ENCODE measurements around the gene RAB28.

RAB28 gene

DNA sequence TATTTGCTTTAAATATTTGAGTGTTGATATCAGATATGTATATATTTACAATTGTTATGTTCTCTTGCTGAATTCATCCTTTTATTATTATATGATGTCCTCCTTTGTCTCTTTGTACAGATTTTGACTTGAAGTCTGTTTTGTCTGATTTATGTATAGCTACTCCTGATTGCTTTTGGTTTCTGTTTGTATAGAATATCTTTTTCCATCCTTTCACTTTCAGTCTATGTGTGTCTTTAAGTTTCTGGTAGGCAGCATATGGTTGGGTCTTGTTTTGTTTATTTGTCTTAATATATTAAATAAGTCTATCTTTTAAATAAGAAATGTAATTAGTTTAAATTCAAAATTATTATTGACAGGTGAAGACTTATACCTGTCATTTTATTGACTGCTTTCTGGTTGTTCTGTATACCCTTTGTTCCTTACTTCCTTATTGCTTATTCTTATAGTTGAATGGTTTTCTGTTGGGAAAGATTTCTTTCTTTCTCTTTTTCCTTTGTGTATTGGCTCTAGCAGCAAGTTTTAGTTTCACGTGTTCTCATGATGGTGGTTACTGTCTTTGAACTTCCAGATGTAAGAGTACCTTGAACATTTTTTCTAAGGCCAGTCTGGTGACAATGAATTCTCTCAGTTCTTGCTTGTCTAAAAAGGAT, 31.1 kb downstream of the RAB28 start:
- TF ChIP-seq, protein P1, sequence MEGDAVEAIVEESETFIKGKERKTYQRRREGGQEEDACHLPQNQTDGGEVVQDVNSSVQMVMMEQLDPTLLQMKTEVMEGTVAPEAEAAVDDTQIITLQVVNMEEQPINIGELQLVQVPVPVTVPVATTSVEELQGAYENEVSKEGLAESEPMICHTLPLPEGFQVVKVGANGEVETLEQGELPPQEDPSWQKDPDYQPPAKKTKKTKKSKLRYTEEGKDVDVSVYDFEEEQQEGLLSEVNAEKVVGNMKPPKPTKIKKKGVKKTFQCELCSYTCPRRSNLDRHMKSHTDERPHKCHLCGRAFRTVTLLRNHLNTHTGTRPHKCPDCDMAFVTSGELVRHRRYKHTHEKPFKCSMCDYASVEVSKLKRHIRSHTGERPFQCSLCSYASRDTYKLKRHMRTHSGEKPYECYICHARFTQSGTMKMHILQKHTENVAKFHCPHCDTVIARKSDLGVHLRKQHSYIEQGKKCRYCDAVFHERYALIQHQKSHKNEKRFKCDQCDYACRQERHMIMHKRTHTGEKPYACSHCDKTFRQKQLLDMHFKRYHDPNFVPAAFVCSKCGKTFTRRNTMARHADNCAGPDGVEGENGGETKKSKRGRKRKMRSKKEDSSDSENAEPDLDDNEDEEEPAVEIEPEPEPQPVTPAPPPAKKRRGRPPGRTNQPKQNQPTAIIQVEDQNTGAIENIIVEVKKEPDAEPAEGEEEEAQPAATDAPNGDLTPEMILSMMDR (conservative IDR thresholded peaks at IDR 0.05; ENCODE audit: low read length): no peak
- DNase-seq (ENCODE audit: low read depth): no peak
- H3K4me3 ChIP-seq (ENCODE audit: low read length): no peak overlapping the region

DNA sequence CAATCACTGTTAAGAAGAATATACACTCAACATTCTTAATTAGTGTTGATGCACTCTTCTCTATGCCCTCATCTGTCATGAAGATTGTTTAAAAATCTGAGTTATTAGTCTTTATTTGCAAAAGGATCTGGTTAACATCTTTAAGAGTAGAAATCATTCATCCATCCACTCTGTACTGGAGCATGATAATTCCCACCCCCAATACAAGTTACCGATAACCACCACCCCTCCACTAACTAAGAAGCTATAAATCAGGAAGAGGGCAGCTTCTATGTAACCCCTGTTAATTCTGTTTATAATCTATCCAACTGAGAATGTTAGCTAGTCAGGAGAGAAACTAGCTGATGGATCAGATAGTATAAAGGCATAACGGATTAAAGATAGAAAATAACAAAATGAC, 34.5 kb downstream of the RAB28 start:
- H3K4me3 ChIP-seq (ENCODE audit: low read length): no peak overlapping the region
- TF ChIP-seq, protein P1 (conservative IDR thresholded peaks at IDR 0.05; ENCODE audit: low read length): no peak
- DNase-seq (ENCODE audit: low read depth): no peak

DNA sequence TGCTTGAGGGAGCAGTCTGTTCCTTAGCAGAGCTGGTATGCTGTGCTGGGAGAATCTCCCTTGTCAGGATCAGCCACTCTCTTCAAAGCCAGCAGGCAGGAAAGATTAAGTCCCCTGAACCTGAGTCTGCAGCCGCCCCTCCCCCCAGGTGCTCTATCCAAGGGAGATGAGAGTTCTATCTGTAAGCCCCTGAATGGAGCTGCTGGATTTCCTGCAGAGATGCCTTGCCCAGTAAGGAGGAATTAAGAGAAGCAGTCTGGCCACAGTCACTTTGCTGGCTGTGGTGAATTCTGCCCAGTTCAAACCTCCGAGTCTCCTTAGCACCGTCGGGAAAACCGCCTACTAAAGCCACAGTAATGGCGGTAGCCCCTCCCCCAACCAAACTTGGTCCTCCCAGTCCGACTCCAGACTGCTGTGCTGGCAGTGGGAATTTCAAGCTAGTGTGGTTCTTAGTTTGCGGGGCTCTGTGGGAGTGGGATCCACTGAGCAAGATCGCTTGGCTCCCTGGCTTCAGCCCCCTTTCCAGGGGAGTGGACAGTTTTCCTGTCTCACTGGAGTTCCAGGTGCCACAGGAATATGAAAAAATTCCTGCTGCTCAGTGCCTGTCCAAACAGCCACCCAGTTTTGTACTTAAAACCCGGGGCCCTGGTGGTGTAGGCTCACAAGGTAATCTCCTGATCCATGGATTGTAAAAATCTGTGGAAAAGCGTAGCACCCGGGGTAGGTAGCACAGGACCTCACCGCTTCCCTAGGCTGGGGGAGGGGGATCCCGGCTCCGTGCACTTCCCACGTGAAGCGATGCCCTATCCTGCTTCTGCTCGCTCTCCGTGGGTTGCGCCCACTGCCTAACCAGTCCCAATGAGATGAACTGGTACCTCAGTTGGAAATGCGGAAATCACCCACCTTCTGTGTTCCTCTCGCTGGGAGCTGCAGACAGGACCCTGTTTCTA, 38.0 kb downstream of the RAB28 start:
- H3K4me3 ChIP-seq (ENCODE audit: low read length): no peak overlapping the region
- TF ChIP-seq, protein P1 (conservative IDR thresholded peaks at IDR 0.05; ENCODE audit: low read length): no peak
- DNase-seq (ENCODE audit: low read depth): no peak

DNA sequence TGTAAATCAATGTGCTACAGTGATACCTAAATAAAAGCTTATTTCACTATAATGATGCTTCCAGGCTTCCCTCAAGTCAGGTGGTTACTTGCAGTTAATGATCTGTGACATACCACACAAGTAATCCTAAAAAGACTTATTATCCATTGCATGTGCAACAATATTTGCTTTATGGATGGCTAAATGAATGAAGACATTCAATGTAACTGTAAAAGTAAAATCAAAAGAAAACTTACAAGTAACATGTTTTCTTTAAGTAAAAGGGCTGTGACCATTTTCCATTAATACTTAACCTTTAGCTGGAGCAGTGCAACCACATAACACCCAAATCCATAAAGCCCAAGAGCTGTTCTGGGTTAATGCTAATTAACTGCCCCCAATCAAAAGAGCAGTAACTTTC, 42.6 kb downstream of the RAB28 start:
- TF ChIP-seq, protein P1 (conservative IDR thresholded peaks at IDR 0.05; ENCODE audit: low read length): no peak
- no peak for DNase-seq (ENCODE audit: low read depth)
- no peak overlapping the region for H3K4me3 ChIP-seq (ENCODE audit: low read length)

DNA sequence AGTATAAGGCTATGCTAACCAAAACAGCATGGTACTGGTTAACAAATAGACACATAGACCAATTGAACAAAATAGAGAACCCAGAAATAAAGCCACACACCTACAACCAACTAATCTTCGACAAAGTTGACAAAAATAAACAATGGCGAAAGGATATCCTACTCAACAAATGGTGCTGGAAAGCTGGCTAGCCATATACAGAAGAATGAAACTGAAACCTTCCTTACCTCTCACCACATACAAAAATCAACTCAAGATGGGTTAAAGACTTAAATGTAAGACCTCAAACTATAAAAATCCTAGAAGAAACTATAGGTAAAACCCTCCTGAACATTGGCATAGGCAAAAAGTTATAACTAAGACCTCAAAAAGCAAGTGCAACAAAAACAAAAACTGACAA, 47.2 kb downstream of the RAB28 start:
- DNase-seq (ENCODE audit: low read depth): no peak
- TF ChIP-seq, protein P1 (conservative IDR thresholded peaks at IDR 0.05; ENCODE audit: low read length): no peak
- no peak overlapping the region for H3K4me3 ChIP-seq (ENCODE audit: low read length)

DNA sequence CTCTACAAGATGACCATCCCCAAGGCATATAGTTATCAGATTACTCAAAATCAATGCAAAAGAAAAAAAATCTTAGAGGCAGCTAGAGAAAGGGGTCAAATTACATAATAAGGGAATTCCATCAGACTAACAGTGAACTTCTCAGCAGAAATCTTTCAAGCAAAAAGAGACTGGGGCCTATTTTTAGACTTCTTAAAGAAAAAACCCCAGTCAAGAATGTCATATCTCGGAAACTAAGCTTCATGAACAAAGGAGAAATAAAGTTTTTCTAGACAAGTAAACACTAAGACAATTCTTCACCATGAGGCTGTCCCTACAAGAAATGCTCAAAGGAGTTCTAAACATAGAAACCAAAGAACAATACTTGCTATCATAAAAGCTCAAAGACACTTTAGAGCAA, 51.7 kb downstream of the RAB28 start:
- no peak overlapping the region for H3K4me3 ChIP-seq (ENCODE audit: low read length)
- TF ChIP-seq, protein P1 (conservative IDR thresholded peaks at IDR 0.05; ENCODE audit: low read length): no peak
- no peak for DNase-seq (ENCODE audit: low read depth)
